GM18858 (cell line): Measurements from ENCODE around the gene SLAMF6.

Source experiments
- ATAC-seq: cut with Tn5 transposase; IDR thresholded peaks from one replicate; pipeline ENCODE4 v1.9.1; 2021; ENCODE audit not compliant: unreplicated experiment

Gene SLAMF6

DNA sequence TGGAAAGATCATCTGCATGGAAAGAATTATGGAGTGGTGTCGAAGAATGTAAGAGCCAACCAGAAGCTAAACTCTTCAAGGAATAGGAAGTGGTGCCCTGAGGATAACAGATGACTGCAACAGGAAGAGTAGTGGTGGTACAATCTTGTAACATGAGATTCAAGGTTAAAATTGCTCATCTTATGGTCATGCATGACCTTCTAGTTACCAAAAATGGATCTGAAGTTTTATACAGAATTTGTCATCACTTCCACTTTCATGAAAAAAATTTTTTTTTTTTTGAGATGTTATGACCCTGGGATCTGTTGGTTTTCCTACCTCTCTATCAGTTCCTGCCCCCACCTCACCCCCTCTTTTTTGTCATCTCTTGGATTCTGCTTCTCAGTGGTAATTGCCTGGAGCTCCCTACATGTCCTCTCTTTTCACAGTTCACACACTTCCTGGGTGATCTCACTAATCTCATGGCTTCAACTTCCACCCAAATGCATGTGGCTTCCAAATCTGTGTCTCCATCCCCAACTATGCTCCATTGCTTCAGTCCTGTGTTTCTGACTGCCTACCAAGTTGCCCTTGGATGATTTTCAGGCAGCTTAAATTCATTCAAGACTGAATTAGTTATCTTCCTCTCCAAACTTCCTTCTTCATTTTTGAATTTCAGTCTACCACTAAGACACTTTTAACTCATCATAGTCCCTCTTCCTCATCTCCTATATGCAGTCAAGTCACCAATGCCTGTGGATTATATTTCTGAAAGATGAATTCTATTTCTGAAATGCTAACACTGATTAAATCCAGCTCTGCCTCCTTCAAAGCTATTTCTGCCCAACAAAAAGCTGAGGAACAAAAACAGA, 48.4 kb downstream of the SLAMF6 start:
- peak; percentile 62 for ATAC-seq

DNA sequence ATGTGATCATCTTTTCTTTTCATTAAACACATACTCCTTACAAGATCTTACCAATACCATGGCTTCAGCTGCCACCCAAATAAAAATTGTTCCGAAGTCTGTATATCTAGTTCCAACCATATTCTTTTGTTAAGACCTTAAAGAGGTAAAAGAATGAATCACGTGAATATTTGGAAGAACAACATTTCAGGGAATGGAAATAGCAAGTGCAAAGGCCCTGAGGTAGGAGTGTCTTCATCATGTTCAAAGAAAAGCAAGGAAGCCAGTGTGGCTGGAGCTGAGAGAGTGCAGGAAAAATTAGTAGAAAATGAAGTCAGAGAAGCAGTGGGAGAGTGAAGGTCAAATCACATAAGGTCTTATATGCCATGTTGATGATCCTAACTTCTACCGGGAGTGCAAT, 50.9 kb downstream of the SLAMF6 start:
- ATAC-seq, result no peak

DNA sequence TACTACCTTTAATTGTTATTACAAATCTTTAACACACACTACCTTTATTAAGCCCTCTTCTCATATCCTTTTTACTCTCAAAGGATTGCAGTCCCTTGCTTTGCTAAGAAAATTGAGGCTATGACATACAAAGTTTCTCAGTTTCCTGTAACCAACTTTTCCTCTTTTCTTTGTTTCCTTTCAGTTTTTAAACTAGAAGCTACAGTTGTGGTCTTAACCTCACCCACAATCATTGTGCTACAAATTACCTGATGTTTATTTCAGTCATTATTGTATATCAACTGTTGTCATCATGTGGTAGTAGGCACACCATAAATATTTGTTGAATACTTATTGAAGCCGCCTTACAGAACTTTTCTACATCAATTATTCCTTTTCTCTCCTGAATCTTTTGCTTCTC, 51.8 kb downstream of the SLAMF6 start:
- no peak for ATAC-seq

DNA sequence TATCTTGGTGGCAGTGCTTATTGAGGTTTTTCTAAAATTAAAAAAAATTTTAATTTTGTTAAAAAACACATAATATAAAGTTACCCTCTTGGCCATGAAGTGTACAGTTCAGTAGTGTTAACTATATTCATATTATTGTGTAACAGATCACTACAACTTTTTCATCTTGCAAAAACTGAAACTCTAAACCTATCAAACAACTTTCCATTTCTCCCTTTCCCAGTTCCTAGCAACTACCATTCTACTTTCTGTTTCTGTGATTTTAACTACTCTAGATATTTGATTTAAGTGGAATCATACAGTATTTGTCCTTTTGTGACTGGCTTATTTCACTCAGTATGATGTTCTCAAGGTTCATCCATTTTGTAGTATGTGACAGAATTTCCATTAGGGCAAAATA, 55.5 kb downstream of the SLAMF6 start:
- ATAC-seq, result no peak

DNA sequence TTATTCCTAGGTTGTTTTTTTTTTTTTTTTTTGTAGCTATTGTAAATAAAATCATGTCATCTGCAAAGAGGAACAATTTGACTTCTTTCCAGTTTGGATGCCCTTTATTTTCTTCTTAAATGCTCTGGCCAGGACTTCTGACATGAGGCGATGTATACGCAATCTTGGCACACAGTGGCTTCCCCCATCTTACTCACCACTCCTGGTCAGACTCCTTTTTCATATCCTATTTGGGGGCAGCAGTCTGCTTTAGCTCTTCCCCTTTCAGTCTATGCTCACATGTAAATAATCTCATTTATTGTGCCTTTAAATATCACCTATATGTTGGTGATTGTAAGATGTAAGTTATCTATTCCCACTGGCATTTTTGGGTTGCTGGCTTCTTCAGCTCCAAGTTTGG, 56.1 kb downstream of the SLAMF6 start:
- ATAC-seq, result no peak

DNA sequence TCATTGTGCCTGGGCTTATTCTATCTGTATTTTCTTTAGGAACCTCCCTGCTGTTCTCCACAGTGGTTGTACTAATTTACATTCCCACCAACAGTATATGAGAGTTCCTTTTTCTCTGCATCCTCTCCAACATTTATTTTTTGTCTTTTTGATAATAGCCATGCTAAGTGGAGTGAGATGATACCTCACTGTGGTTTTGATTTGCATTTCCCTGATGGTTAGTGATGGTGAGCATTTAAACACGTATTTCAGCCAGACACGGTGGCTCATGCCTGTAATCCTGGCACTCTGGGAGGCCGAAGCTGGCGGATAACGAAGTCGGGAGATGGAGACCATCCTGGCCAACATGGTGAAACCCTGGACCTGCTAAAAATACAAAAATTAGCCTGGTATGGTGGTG, 57.9 kb downstream of the SLAMF6 start:
- no peak for ATAC-seq

DNA sequence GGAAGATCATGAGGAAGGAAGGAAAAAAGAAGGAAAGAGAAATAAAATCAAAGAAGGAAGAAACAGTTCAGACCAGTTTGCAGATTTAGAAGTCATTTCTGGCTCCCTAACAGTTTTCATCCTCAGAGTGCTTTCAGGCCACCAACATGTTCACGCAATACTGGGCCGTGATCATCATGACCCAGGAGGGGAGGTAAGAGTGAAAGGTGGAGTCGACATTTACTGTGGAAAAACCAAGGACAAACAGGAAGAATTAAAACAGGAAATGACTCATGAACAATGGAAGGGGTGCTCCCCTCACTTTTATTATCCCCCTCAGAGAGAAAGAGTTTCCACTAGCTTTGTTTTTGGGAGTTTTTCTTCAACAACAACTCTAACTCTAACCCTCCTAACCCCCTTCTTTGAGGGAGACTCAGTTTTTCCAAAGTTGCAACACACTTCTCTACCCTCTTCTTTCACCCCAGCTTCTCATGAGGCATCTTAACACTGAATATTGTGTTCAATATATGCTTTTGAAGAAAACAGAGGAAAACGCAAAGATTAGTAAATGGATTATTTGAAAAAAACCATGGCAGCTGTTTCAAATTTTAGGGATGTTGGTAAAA, 62.3 kb downstream of the SLAMF6 start:
- no peak for ATAC-seq

DNA sequence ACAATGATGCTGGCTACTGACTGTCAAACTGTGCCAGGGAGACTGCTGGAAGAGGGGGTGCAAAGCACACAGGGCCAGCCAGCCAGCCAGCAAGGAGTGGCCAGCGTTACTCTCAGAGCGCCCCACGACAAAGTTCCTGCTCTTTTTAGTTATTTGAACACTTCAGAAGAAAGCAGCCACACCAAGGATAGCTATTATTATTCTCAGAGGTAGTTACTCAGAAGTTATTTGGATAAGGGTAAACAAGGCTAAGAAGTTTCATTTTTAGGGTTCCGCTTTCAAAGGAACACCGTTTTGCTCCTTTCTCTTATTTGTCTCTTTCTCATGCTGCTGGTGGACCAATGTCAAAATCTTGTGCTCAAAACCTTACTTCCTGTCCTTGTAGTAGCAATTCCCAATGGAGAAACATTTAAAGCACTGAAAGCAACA, 62.8 kb downstream of the SLAMF6 start:
- no peak for ATAC-seq

DNA sequence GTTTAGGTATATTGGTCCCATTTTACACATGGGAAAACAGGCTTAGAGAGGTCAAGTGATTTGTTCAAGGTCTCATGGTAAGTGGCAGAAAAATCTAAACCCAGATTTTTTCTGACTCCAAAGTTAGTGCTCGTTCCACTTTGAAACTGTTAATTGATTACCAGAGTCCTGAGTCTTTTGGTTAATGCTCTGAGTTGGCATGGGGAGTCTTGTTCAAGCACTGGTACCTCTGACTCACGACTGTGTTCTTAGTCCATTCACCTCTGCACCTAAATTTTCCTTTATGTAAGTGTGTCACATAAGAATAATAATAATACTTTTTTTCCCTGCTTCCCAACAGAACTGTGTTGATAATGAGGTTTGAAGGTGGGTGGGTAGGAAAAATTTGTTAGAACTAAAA, 63.4 kb downstream of the SLAMF6 start:
- ATAC-seq, result no peak

DNA sequence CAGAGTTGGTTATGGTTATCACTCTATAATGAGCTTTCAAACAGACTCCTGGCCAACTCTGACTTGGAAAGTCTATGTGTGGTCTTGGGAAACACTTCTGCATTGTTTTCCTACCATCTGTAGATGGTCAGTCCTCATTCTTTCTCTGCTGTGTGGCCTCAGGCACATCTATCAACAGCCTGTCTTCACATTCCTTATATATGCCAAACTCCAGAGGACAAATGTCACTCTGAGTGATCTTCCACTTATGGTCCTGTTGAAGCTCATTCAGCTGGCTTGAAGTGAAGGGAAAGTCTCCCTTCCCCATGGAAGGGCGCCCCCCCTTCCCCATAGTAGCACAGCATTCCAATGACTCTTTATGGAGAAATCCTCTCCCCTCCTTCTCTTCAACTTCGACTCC, 64.0 kb downstream of the SLAMF6 start:
- ATAC-seq, result no peak

DNA sequence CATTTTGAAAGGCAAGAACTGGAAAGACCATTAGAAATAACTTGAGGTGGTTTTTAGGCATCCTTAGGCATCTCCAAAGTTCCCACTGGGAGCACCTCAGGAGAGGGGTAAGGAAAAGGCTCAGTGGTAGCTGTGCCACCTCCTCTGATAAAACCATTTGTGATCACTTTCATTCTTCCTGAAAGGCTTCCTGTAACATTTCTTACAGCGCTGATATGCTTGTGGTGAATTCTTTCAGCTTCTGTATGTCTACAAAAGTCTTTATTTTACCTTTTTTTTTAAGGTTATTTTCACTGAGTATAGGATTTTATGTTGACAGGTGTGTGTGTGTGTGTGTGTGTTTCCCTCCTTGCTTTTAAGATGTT, 67.9 kb downstream of the SLAMF6 start:
- ATAC-seq, result no peak

DNA sequence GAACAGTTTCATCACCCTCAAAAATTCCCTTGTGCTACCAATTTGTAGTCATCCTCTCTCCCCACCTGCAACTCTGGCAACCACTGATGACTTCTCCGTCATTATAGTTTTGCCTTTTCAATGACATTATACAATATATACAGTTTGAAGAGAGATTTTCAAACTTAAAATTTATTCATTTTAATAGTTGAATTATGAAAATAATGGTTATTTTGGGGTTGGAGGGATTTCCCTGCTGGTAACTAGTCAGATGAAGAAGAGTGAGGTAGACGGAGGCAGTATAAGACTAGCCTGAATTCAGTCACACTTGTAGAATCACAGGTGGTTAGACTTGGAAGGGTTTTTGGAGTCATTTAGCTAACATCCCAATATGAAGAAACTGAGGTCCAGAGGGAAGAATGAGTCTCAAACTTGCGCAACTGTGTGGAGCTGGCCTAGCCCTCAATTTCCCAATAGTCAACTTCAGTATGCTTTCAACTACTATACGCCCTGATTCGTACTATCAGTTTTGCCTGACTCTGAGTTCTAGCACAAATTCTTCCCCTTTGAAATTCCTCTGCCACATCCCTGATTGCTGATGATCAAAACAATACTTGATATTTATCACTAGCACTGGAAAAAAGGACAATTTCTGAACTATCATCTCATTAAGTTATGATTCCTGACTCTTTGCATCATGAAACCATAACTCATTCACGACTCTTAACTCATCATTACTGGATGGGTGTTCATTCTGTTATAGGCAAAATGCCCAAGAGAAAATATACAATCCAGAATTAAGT, 68.5 kb downstream of the SLAMF6 start:
- no peak for ATAC-seq

DNA sequence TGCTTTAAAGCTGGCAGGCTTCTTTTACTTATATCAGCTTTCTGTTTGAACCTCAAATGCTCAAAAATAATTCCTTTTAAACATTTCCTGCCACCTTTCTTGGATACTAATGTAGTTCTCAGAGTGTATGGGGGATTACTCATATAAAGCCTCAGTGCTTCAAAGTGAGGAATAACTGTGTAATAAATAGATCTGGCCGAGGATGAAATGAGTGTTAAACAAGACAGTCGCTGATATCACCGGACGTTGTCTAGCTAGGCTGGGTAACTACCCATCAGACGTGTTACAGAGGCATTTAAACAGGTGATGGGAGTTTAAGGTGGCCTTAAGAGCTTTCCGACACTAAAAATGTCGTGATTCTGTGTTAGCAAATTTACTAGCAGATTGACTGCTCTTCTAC, 69.6 kb downstream of the SLAMF6 start:
- peak; percentile 48 for ATAC-seq

DNA sequence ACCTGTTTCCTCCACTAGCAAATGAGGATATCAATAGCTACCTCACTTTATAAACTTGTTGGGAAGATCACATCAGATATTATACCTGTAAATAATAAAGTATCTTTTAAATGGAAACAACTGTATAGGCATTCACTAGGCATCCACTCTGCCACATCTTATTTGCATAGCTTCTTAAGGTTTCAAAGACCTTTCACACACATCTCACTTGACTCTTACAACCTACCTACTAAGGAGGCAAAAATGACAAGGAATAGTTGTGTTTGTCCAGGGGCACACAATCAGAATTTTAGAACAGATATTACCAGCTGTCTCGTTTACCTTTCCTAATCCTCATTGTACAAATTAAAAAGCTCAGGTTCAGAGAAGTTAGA, 71.2 kb downstream of the SLAMF6 start:
- ATAC-seq, result no peak

DNA sequence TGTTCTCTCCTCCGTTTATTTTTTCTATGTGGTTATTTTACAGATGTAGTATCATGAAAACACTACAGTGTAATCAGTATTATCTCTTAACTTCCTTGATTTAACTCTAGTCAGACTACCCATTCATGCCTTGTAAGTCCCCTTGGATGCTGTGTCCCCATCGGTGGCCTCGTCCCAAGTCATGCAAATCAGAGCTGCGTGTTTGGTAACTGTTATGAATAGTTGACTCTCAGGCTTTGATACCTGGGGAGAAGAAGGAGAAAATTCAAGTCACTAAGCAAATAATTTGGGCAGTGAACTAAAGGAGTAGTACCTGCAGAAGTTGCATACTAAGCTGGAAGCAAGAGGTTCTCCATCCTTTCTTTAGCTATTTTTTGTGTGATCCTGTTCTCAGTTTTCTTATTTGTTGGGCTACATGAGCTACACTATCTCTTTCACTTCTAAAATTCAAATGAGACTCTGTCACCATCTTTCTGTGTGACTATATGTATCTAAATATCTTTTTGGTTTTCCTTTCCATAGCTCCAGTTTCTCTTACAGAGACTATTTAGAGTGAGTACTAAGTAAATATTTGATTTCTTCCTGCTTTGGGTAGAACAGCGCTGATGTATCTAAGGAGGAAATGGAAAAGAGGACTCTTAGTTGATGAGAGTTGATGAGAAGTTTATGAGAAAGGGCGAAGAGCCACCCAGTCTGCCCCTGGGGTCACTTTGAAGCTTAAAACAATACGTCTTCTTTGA, 71.8 kb downstream of the SLAMF6 start:
- ATAC-seq, result no peak

DNA sequence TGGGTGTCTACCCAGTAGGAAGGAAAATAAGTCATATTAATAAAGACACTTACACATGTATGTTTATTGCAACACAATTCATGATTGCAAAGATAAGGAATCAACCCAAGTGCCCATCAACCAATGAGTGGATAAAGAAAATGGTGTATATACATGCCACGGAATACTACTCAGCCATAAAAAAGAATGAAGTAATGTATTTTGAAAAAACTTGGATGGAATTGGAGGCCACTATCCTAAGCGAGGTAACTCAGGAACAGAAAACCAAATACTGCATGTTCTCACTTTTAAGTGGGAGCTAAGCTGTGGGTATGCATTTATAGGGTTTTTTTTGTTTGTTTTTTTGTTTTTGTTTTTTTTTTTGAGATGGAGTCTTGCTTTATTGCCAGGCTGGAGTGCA, 73.6 kb downstream of the SLAMF6 start:
- no peak for ATAC-seq

DNA sequence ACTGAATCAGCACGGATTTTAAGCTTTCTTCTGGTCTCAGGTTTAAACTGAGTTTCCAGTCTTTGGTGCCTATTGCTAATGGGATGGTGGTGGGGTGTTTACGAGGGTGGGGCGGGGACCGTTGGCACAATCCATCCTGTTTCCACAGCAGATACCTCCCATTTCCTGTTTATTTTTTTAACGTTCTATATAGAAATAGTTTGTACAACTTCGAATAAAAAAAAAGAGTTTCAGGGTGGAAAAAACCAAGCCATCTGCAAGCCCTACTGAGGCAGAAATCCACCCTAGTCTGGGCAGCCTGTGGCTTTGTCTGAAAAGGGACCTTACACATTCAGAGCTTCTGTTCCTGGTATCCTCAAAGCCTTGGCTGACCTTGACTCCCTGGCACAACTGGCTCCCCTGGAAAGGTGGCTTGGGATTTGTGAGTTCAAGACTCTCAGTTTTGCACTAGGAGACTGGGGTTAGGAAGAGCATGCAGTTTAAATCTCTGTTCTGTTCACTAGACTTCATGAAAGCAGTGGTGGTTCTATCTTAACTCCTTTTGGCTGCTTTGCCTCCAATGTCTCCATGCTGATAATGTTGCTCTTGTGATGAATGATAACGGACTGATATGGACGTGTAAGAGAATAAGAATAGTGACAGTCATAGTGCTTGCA, 76.0 kb downstream of the SLAMF6 start:
- ATAC-seq, result no peak

DNA sequence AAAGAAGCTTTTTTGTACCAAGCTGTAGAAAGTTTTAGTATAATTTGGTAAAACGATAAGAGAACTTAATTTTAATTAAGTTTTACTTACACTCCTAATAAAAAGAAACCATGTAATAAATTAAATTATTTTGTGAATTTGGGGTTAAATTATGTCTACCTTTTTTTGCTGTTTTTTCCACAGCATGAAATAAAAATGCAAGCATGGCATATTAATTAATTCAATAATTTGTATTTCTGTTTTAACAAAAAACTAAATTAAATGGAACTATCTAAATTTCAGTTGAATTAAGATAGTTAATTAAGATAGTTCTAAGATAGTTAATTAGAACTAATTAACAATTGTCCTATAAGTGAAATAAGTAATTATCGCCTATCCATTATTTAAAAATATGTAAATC, 83.3 kb downstream of the SLAMF6 start:
- ATAC-seq, result no peak

DNA sequence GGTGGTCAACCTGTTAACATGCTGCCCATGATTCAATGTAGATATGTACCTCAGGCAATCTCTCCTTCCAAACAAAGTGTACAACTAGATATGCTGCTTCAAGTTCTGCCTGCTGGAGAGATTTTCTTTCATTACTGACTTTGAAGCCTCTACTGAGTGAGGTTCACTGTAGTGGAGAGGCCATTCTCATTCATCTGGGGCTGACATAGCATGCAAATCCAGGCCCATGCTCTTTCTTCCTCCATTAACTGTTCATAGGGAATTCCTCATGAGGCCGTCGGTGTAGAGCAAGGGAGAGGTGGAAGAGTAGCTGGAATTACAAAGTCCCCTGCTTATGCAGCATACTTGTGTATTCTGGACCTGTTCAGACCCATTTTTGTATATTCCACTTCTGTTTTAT, 84.1 kb downstream of the SLAMF6 start:
- no peak for ATAC-seq

DNA sequence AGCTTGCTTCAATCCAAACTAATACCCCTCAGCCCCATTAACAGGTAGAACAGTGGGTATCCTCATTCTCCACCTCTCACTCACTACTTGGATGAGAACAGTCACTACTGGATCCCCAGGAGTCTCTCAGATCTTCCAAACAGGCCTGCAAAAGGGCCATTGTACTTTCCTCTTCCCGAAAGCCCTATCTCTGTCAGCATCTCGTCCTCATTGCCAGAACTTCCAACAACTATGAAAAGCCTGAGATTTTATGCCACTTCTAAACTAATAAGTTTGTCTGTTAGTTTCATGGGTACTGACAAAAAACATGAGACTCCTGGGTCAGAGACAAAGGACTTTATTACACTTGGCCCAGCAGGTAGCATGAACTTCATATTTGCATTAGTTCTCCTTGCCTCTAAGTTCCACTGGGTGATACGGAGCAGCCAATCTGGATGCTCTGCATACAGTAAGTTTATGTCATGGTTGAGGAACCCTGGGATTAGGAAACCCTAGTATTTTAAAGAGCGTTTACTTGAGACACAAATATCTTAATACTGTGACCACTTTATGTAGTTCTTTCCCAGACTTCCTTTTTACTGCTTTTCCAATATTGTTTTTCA, 84.6 kb downstream of the SLAMF6 start:
- no peak for ATAC-seq
